ENCODE data around the gene PEPD.

Gene PEPD

GRCh38 chr19:33459222-33460090 lies 62.1 kb downstream of the PEPD start:
- no peak for DNase-seq (ENCODE audit: low spot score)

- DNase-seq (ENCODE audit: low spot score), result no peak
Measured at GRCh38 chr19:33458807-33459206, 62.8 kb downstream of the PEPD start.

GRCh38 chr19:33458171-33458633 lies 63.4 kb downstream of the PEPD start:
- no peak for DNase-seq (ENCODE audit: low spot score)

- no peak for DNase-seq (ENCODE audit: low spot score)
Measured at GRCh38 chr19:33456845-33457220, 64.8 kb downstream of the PEPD start.

- no peak for DNase-seq (ENCODE audit: low spot score)
Measured at GRCh38 chr19:33456076-33456844, 65.3 kb downstream of the PEPD start.

- DNase-seq (ENCODE audit: low spot score), result no peak
Measured at GRCh38 chr19:33453265-33453664, 68.3 kb downstream of the PEPD start.

GRCh38 chr19:33450689-33451088 lies 70.9 kb downstream of the PEPD start:
- no peak for DNase-seq (ENCODE audit: low spot score)

- DNase-seq (ENCODE audit: low spot score), result no peak
Measured at GRCh38 chr19:33449799-33450198, 71.8 kb downstream of the PEPD start.

- DNase-seq (ENCODE audit: low spot score), result no peak
Measured at GRCh38 chr19:33448159-33448516, 73.5 kb downstream of the PEPD start.

GRCh38 chr19:33447336-33448158 lies 74.0 kb downstream of the PEPD start:
- no peak for DNase-seq (ENCODE audit: low spot score)

- DNase-seq (ENCODE audit: low spot score), result no peak
Measured at GRCh38 chr19:33446330-33447293, 75.0 kb downstream of the PEPD start.

GRCh38 chr19:33445442-33446329 lies 75.9 kb downstream of the PEPD start:
- DNase-seq (ENCODE audit: low spot score), result no peak

GRCh38 chr19:33444562-33445441 lies 76.8 kb downstream of the PEPD start:
- DNase-seq (ENCODE audit: low spot score), result no peak

GRCh38 chr19:33443638-33444561 lies 77.7 kb downstream of the PEPD start:
- no peak for DNase-seq (ENCODE audit: low spot score)

GRCh38 chr19:33442706-33443105 lies 78.9 kb downstream of the PEPD start:
- no peak for DNase-seq (ENCODE audit: low spot score)

- DNase-seq (ENCODE audit: low spot score), result no peak
Measured at GRCh38 chr19:33441828-33442227, 79.8 kb downstream of the PEPD start.

GRCh38 chr19:33441277-33441699 lies 80.3 kb downstream of the PEPD start:
- DNase-seq (ENCODE audit: low spot score), result no peak

GRCh38 chr19:33440682-33441081 lies 80.9 kb downstream of the PEPD start:
- DNase-seq (ENCODE audit: low spot score), result no peak
